Measurements from ENCODE around the gene PUM1.
"Not testable (repeated sequence)": the region's sequence is repeated elsewhere in the genome, so short reads cannot be mapped to it uniquely, and the experiment has no call there.

The PUM1 gene

DNA sequence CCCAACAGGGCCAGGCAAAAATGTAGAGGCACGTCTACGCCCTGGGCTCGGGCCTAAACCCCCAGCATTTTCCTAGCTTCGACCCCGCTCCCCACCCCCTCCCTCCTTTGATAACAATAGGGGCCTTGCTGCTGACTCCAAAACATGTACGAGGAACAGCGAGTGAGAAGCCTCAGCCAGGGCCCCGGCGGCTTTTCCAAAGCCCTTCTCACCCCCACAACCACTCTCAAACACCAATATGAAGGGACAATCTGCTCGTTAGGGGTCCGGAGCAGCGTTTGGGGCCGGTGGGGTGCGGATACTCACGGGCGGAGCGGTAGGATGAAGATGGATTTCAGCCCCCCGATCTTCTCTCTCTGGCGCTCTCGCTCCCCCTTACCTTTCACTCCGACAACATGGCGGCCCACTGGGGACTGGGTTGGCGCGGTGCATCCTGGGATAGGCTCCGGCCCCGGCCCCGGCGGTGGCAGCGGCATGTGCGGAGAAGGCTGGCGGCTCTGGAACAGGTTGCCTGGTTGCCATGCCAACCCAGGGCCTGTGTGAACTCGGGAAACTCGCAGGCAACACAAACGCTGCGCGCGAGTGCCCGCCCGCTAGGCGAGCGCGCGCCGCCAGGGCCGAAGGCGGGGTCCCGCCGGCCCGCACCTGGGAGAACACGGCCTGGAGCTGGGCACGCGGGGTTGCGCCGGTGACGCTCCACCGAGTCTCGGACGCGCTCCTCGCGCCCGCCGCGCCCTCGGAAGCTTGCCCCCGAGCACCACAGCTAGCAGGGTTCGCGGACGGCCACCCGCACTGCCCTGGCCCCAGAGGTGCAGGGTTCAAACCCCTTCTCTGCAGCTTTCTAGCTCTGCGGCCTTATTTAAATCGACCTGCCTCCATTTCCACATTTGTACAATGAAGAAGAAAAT lies at the start of gene PUM1:
PUM1 (minus strand) TSS at position 408 of the 908 bp plus-strand sequence. CDS start 6,151 bp downstream, outside the sequence.
- DNase-seq (ENCODE audit: extremely low read depth in 1 of 2, low read depth in 1 of 2), result peak; percentile 96 to 99

GRCh38 chr1:31112266-31112935 lies 46.9 kb upstream of the PUM1 start:
- DNase-seq (ENCODE audit: extremely low read depth in 1 of 2, low read depth in 1 of 2), result no peak

GRCh38 chr1:31111290-31111951 lies 45.9 kb upstream of the PUM1 start:
- DNase-seq (ENCODE audit: extremely low read depth in 1 of 2, low read depth in 1 of 2), result no peak

DNA sequence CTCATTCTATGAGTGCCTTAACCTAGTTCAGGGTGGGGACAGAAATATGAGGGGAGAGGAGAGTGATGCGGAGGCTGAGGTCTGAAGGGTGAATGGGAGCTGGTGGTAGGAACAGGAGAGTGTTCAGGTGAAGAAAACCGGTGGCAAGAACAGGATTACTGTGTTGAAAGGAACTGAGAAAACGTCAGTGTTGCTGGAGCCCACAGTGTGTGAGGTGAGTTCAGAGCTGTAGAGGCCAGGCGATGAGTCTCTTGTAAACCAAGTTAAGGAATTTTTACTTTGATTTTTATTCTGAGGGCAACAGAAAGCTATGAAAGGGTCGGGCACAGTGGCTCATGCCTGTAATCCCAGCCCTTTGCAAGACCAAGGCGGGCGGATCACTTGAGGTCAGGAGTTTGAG lies 45.3 kb upstream of the PUM1 start:
- DNase-seq (ENCODE audit: extremely low read depth in 1 of 2, low read depth in 1 of 2), result no peak

- no peak for DNase-seq (ENCODE audit: extremely low read depth in 1 of 2, low read depth in 1 of 2)
Observed at GRCh38 chr1:31108861-31109260, 43.3 kb upstream of the PUM1 start.

DNA sequence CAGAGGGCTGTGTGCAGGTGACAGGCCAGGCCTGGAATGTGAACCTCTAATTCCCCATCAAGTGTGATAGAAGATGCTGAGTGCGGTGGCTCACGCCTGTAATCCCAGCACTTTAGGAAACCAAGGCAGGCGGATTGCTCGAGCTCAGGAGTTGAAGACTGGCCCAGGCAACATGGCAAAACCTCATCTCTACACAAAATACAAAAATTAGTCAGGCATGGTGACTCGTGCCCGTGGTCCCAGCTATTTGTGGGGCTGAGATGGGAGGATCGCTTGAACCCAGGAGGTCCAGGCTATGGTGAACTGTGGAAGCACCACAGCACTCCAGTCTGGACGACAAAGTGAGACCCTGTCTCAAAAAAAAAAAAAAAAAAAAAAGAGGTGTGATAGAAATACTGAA lies 40.1 kb upstream of the PUM1 start:
- DNase-seq (ENCODE audit: extremely low read depth in 1 of 2, low read depth in 1 of 2), result no peak

- no peak for DNase-seq (ENCODE audit: extremely low read depth in 1 of 2, low read depth in 1 of 2)
Observed at GRCh38 chr1:31102501-31102950, 37.0 kb upstream of the PUM1 start.

- DNase-seq (ENCODE audit: extremely low read depth in 1 of 2, low read depth in 1 of 2), result no peak
Observed at GRCh38 chr1:31101147-31101502, 35.6 kb upstream of the PUM1 start.

DNA sequence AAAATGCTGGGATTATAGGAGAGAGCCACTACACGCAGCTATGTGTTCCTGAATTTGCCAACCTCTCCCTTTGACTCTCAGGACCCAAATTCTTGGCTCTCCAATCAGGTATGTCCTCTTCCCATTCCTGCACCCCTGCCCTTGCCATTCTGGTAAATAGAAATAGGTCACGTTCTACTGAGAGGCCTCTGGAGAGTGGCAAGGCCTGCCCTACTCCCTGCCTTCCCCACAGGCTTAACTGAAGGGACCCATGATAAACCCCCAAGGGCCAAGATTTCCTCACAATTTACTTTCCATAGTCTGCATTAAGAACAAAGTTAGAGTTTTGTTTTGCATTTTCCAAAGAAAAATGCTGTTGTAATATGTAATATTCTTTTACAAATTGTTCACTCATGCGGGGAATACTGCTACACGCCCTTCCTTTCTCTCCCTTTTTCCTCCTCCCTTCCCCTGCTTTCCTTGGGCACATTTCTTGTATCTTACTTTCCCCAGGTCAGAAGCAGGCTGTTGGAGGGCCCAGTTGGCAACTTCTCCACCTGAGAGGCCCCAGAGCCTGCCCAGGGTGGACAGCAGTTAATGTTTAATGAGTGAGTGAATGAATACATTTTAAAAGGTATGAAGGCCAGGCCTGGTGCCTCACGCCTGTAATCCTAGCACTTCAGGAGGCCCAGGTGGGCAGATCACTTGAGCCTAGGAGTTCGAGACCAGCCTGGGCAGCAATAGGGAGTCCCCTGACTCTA lies 33.9 kb upstream of the PUM1 start:
- DNase-seq (ENCODE audit: extremely low read depth in 1 of 2, low read depth in 1 of 2), result no peak

DNA sequence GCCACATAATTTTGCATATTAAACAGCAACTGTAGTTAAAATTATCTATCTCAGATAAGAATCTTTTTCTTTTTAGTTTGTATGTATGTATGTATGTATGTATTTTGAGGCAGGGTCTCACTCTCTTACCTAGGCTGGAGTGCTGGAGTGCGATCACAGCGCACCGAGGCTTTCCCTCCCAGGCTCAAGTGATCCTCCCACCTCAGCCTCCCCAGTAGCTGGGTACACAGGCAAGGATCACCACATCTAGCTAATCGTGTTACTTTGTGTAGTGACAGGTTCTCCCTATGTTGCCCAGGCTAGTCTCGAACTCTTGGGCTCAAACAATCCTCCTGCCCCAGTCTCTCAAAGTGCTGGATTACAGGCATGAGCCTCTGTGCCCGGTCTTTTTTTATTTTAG lies 30.5 kb upstream of the PUM1 start:
- no peak for DNase-seq (ENCODE audit: extremely low read depth in 1 of 2, low read depth in 1 of 2)

- no peak for DNase-seq (ENCODE audit: extremely low read depth in 1 of 2, low read depth in 1 of 2)
Observed at GRCh38 chr1:31095298-31095981, 29.9 kb upstream of the PUM1 start.

DNA sequence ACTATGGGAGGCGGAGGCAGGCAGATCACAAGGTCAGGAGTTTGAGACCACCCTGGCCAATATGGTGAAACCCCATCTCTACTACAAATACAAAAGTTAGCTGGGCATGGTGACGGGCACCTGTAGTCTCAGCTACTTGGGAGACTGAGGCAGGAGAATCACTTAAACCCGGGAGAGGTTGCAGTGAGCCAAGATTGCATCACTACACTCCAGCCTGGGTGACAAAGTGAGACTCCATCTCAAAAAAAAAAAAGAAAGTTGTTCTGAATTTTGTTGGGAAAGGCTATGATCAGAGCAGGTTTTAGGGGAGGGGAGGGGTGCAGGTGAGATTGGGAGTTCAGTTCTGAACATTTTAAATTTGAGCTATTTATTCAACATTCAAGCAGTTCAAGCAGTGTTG lies 22.6 kb upstream of the PUM1 start:
- DNase-seq (ENCODE audit: extremely low read depth in 1 of 2, low read depth in 1 of 2), result not testable (repeated sequence)

DNA sequence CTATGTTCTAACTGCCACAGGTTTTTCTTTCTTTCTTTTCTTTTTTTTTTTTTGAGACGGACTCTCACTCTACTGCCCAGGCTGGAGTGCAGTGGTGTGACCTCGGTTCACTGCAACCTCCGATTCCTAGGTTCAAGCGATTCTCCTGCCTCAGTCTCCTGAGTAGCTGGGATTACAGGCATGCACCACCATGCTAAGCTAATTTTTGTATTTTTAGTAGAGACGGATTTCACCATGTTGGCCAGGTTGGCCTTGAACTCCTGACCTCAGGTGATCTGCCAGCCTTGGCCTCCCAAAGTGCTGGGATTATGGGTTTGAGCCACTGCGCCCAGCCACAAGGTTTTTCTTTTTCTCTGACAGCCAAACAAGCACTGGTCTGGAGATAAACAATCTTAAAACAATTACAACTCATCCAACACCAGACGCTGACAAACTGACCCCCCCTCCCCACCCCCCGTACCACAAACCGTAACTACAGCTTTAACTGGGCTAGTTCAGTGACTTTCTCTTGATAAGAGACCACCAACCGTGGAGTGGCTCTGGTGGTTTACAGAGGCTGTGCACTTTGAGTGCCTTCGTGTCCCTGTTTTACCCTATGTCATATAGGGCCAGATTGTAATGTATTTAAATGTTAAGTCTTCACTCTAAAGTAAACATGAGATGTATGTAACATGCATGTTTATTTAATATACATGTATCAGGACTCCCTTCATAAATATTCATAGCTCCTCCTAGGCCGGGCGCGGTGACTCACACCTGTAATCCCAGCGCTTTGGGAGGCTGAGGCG lies 19.5 kb upstream of the PUM1 start:
- DNase-seq (ENCODE audit: extremely low read depth in 1 of 2, low read depth in 1 of 2), result no peak

- no peak for DNase-seq (ENCODE audit: extremely low read depth in 1 of 2, low read depth in 1 of 2)
Observed at GRCh38 chr1:31082385-31082784, 16.9 kb upstream of the PUM1 start.

DNA sequence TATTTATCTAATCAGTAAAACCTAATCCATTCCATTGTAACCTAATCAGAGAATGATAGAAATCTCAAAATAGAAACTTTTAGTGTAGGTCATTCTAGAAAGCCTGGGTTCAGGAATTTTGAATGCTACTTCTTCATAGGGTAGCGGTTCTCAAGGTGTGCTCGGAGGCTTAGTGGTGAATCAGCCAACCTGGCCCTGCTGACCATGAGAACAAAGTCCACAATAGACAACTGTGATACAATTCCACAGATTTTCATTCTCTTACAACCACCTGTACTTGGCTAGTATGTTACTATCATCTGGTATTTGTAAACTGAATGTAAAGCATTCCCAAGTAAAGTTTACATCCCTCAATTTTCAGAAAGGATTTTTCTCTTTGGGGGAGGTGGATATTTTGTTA lies 7.5 kb upstream of the PUM1 start:
- no peak for DNase-seq (ENCODE audit: extremely low read depth in 1 of 2, low read depth in 1 of 2)

GRCh38 chr1:31072304-31072746 lies 6.8 kb upstream of the PUM1 start:
- no peak for DNase-seq (ENCODE audit: extremely low read depth in 1 of 2, low read depth in 1 of 2)

DNA sequence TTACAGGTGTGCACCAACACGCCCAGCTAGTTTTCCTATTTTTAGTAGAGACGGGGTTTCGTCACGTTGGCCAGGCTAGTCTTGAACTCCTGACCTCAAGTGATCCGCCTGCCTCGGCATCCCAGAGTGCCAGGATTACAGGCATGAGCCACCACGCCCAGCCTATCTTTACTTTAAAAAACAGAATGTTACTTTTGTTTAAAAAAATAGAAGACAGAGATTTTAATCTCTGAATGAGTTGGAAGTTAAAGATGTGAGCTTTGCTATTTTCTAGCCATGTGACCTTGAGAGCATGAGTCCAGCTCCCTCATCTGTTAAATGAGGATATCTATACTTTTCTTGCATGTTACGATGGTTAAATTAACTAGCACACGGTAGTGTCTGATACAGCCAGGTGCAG lies 3.9 kb upstream of the PUM1 start:
- DNase-seq (ENCODE audit: extremely low read depth in 1 of 2, low read depth in 1 of 2), result no peak

DNA sequence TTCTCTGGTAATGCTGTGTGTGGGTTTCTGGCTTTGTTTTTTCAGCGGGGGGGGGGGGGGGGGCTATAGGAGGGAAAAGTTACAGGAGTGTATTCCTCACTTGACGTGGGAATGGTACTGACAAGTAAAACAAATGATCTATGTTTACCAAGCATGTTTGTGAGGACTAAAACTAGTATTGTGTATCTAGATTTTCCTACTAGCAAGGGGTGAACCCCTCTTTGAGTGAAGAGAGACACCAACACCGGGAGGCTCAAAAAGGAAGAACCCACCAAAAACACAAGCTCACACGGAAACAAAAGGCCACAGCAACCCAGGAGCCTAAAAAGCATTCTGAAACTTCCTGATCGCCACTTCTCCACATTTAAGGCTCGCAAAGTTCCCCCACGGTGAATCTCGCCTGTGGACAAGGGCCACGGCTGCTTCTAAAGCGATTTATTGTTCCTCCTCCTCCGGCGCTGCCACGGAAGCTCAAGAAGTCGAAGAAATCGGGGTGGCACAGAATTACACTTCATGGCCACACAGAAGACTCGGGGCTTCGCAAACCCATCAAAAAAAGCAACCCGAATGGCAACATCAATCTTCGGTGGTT lies 703 bp downstream of the PUM1 start:
- DNase-seq (ENCODE audit: extremely low read depth in 1 of 2, low read depth in 1 of 2), result peak in 1 of 2 donors; percentile 7

GRCh38 chr1:31064111-31064717 lies 1.3 kb downstream of the PUM1 start:
- DNase-seq (ENCODE audit: extremely low read depth in 1 of 2, low read depth in 1 of 2), result no peak
